Loucy (cell line): ENCODE results near the gene PLIN5.

ENCODE experiments used
- EZH2phosphoT487 ChIP-seq: fragments of 200-600 bp; IDR thresholded peaks from 2 replicates; pipeline ENCODE4 v1.6.1; 2018; ENCODE audit warnings: antibody characterized with exemption, mild to moderate bottlenecking, moderate library complexity, borderline replicate concordance
- TF ChIP-seq, protein P1 (sequence below): fragments of 200-600 bp; sonication (generic); conservative IDR thresholded peaks from 2 replicates; pipeline ENCODE4 v1.5.1; 2014; ENCODE audit warnings: mild to moderate bottlenecking, antibody characterized with exemption, low read length

DNA sequence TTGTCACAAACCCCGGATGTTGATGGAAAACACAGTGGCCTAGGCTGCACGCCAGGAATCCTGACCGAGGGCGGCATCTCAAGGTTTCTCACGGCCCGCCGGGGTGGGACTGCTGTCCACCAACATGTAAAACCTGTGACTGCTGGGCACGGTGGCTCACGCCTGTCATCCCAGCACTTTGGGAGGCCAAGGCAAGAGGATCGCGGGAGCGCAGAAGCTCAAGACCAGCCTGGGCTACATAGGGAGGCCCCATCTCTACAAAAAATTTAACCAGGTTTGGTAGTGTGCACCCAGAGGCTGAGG lies 27.9 kb downstream of the PLIN5 start:
- TF ChIP-seq, protein P1, sequence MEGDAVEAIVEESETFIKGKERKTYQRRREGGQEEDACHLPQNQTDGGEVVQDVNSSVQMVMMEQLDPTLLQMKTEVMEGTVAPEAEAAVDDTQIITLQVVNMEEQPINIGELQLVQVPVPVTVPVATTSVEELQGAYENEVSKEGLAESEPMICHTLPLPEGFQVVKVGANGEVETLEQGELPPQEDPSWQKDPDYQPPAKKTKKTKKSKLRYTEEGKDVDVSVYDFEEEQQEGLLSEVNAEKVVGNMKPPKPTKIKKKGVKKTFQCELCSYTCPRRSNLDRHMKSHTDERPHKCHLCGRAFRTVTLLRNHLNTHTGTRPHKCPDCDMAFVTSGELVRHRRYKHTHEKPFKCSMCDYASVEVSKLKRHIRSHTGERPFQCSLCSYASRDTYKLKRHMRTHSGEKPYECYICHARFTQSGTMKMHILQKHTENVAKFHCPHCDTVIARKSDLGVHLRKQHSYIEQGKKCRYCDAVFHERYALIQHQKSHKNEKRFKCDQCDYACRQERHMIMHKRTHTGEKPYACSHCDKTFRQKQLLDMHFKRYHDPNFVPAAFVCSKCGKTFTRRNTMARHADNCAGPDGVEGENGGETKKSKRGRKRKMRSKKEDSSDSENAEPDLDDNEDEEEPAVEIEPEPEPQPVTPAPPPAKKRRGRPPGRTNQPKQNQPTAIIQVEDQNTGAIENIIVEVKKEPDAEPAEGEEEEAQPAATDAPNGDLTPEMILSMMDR = no peak
- no peak for TF ChIP-seq EZH2phosphoT487
